OCI-LY1 (cell line): ENCODE results near the gene HOXD13.

Source experiments
- H2AFZ ChIP-seq: fragments of 200-600 bp; sonication (generic), shearing (Covaris generic); 2 replicates; pipeline ENCODE4 v1.6.0; 2014; ENCODE audit warnings: antibody characterized with exemption, mild to moderate bottlenecking, low read length
- H3F3A ChIP-seq: fragments of 200-600 bp; sonication (generic), shearing (Covaris generic); 2 replicates; pipeline ENCODE4 v1.6.0; 2014; ENCODE audit warnings: mild to moderate bottlenecking, antibody characterized with exemption, low read length, moderate library complexity; ENCODE audit not compliant: insufficient read depth
- H3K27ac ChIP-seq: fragments of 200-600 bp; sonication (generic); 2 replicates; pipeline ENCODE4 v1.5.1; 2014; ENCODE audit warnings: low read length, mixed run types, mild to moderate bottlenecking, low read depth; ENCODE audit not compliant: poor library complexity, severe bottlenecking
- H3K27me3 ChIP-seq: fragments of 200-600 bp; sonication (generic); 2 replicates; pipeline ENCODE4 v1.6.0; 2014; ENCODE audit warnings: antibody characterized with exemption, mild to moderate bottlenecking, low read length, moderate library complexity; ENCODE audit not compliant: insufficient read depth
- H3K36me3 ChIP-seq: fragments of 200-600 bp; sonication (generic); 2 replicates; pipeline ENCODE4 v1.6.1; 2014; ENCODE audit warnings: mild to moderate bottlenecking, antibody characterized with exemption, low read length, moderate library complexity, mixed read lengths; ENCODE audit not compliant: insufficient read depth
- H3K4me1 ChIP-seq: fragments of 200-600 bp; sonication (generic); 2 replicates; pipeline ENCODE4 v1.5.1; 2014; ENCODE audit warnings: mild to moderate bottlenecking, low read length, moderate library complexity; ENCODE audit not compliant: insufficient read depth, severe bottlenecking
- H3K4me2 ChIP-seq: fragments of 200-600 bp; sonication (generic), shearing (Covaris generic); 2 replicates; pipeline ENCODE4 v1.6.1; 2014; ENCODE audit warnings: low read length
- H3K4me3 ChIP-seq: fragments of 200-600 bp; sonication (generic); 2 replicates; pipeline ENCODE4 v1.5.1; 2014; ENCODE audit warnings: low read length, low read depth, mild to moderate bottlenecking, mixed read lengths; ENCODE audit not compliant: poor library complexity, severe bottlenecking
- H3K79me2 ChIP-seq: fragments of 200-600 bp; shearing (Covaris generic); 2 replicates; pipeline ENCODE4 v1.6.1; 2016; ENCODE audit warnings: mixed run types, low read length, mixed read lengths; ENCODE audit not compliant: insufficient read depth
- H3K9ac ChIP-seq: fragments of 200-600 bp; sonication (generic), shearing (Covaris generic); 2 replicates; pipeline ENCODE4 v1.6.1; 2014; ENCODE audit warnings: mild to moderate bottlenecking, low read length, mixed read lengths
- H3K9me2 ChIP-seq: fragments of 200-600 bp; sonication (generic), shearing (Covaris generic); 2 replicates; pipeline ENCODE4 v1.6.1; 2014; ENCODE audit warnings: low read depth, mild to moderate bottlenecking, low read length, mixed read lengths
- H3K9me3 ChIP-seq: fragments of 200-600 bp; shearing (Covaris generic); 2 replicates; pipeline ENCODE4 v1.6.1; 2014; ENCODE audit warnings: low read length, mixed read lengths
- H4K20me1 ChIP-seq: fragments of 200-600 bp; sonication (generic), shearing (Covaris generic); 2 replicates; pipeline ENCODE4 v1.6.0; 2016; ENCODE audit warnings: mild to moderate bottlenecking, low read length; ENCODE audit not compliant: insufficient read depth
- EZH2 ChIP-seq: fragments of 200-600 bp; sonication (generic), shearing (Covaris generic); IDR thresholded peaks from 2 replicates; pipeline ENCODE4 v1.8.0; 2017; ENCODE audit warnings: borderline replicate concordance, mixed run types, mild to moderate bottlenecking, antibody characterized with exemption, low read length, moderate library complexity, mixed read lengths
- TF ChIP-seq, protein P1 (sequence below): fragments of 200-600 bp; sonication (generic), shearing (Covaris generic); IDR thresholded peaks from 2 replicates; pipeline ENCODE4 v1.5.1; 2017; ENCODE audit warnings: mild to moderate bottlenecking, antibody characterized with exemption, low read length, moderate library complexity, mixed read lengths

Gene HOXD13

GRCh38 chr2:176072951-176073904 lies 19.3 kb upstream of the HOXD13 start:
- Histone ChIP-seq H3K4me3 (no peak overlapping the region), H3K27me3 (no peaks in the 10 kb centered on the region), H4K20me1 (no peaks in the 10 kb centered on the region), H3K9ac (no peak overlapping the region), H3K36me3 (no peaks in the 10 kb centered on the region), H3K27ac (no peak overlapping the region), H3K4me1 (no peaks in the 10 kb centered on the region), H2AFZ (no peak overlapping the region), H3F3A (no peaks in the 10 kb centered on the region), H3K4me2 (no peak overlapping the region), H3K79me2 (no peaks in the 10 kb centered on the region), H3K9me2 (no peaks in the 10 kb centered on the region), H3K9me3 (no peaks in the 10 kb centered on the region)
- TF ChIP-seq, protein P1, sequence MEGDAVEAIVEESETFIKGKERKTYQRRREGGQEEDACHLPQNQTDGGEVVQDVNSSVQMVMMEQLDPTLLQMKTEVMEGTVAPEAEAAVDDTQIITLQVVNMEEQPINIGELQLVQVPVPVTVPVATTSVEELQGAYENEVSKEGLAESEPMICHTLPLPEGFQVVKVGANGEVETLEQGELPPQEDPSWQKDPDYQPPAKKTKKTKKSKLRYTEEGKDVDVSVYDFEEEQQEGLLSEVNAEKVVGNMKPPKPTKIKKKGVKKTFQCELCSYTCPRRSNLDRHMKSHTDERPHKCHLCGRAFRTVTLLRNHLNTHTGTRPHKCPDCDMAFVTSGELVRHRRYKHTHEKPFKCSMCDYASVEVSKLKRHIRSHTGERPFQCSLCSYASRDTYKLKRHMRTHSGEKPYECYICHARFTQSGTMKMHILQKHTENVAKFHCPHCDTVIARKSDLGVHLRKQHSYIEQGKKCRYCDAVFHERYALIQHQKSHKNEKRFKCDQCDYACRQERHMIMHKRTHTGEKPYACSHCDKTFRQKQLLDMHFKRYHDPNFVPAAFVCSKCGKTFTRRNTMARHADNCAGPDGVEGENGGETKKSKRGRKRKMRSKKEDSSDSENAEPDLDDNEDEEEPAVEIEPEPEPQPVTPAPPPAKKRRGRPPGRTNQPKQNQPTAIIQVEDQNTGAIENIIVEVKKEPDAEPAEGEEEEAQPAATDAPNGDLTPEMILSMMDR, result no peak
- TF ChIP-seq EZH2, result no peak

- Histone ChIP-seq H3K9me3 (no peaks in the 10 kb centered on the region), H3K4me2 (no peak overlapping the region), H3K27me3 (no peaks in the 10 kb centered on the region), H4K20me1 (no peaks in the 10 kb centered on the region), H3K36me3 (no peaks in the 10 kb centered on the region), H3K4me1 (no peaks in the 10 kb centered on the region), H3K4me3 (no peak overlapping the region), H3K9me2 (no peaks in the 10 kb centered on the region), H3K27ac (no peak overlapping the region), H3K9ac (no peak overlapping the region), H3K79me2 (no peaks in the 10 kb centered on the region), H2AFZ (no peak overlapping the region), H3F3A (no peaks in the 10 kb centered on the region)
- TF ChIP-seq EZH2, result no peak
- TF ChIP-seq, protein P1, result no peak
Observed at GRCh38 chr2:176074919-176075425, 17.5 kb upstream of the HOXD13 start.

DNA sequence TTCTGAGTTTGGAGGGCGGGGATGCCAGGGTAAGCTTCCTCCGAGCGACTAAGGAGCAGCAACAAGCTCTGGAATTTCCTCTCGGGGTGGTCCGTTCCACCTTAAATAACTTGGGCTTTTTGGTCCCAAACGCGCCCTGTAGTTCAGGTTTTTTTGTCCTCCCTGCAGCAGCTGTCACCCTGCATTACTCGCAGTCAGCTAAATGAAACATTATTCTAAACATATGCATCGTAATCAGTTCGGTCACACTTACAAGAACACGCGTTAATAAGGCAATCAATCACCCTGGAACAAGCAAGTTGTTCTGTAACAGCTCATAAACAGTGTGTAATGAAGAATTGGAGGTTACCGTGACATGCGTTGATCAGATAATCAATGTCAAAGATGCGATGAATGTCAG lies 17.0 kb upstream of the HOXD13 start:
- no peaks in the 10 kb centered on the region for H3K27me3 ChIP-seq
- no peak for TF ChIP-seq EZH2
- TF ChIP-seq, protein P1, result no peak
- no peaks in the 10 kb centered on the region for H3K36me3 ChIP-seq
- H3K27ac ChIP-seq, result no peak overlapping the region
- H3K4me3 ChIP-seq, result no peak overlapping the region
- H3F3A ChIP-seq, result no peaks in the 10 kb centered on the region
- no peak overlapping the region for H3K9ac ChIP-seq
- H3K4me1 ChIP-seq, result no peaks in the 10 kb centered on the region
- no peaks in the 10 kb centered on the region for H3K9me3 ChIP-seq
- H3K9me2 ChIP-seq, result no peaks in the 10 kb centered on the region
- H3K4me2 ChIP-seq, result no peak overlapping the region
- no peaks in the 10 kb centered on the region for H4K20me1 ChIP-seq
- no peaks in the 10 kb centered on the region for H3K79me2 ChIP-seq
- no peak overlapping the region for H2AFZ ChIP-seq
